WTC11 (cell line): ENCODE data around the gene ADGRG7. TPM values are rescaled to one million over a fixed set of nuclear protein-coding genes. Genes with fewer than 3 reads are reported as not detected.

ENCODE experiments used
- ATAC-seq: fragments of 200-7000 bp; cut with Tn5 transposase; 2 replicates; pipeline ENCODE4 v1.10.0; 2021; ENCODE audit warnings: mild to moderate bottlenecking, moderate library complexity
- CTCF ChIA-PET: fragments of 300-600 bp; sonication (Branson Sonifier 250); formaldehyde crosslinking; loops from one replicate; lab custom pipeline; 2021; ENCODE audit warnings: antibody characterized with exemption; lab: Charles Lee
- POLR2A ChIA-PET: fragments of 350-600 bp; sonication (Branson Sonifier 250); formaldehyde crosslinking; loops from one replicate; lab custom pipeline; 2021; ENCODE audit warnings: antibody characterized with exemption; lab: Charles Lee
- DNase-seq: peaks from one replicate; pipeline ENCODE4 v3.0.0; 2021; ENCODE audit warnings: low spot score
- H3K27ac Mint-ChIP-seq: 2 replicates; pipeline ENCODE4 v1.8.0; 2021; ENCODE audit warnings: mixed read lengths
- H3K27me3 Mint-ChIP-seq: 2 replicates; pipeline ENCODE4 v1.8.0; 2021; ENCODE audit warnings: low read depth, mild to moderate bottlenecking, moderate library complexity, mixed read lengths
- H3K36me3 Mint-ChIP-seq: 2 replicates; pipeline ENCODE4 v1.8.0; 2021; ENCODE audit warnings: mixed read lengths
- H3K4me1 Mint-ChIP-seq: 2 replicates; pipeline ENCODE4 v1.8.0; 2022; ENCODE audit warnings: mixed read lengths
- H3K4me3 Mint-ChIP-seq: 2 replicates; pipeline ENCODE4 v1.8.0; 2021; ENCODE audit warnings: mild to moderate bottlenecking, moderate library complexity, mixed read lengths
- H3K9me3 Mint-ChIP-seq: 2 replicates; pipeline ENCODE4 v1.8.0; 2021; ENCODE audit warnings: mixed read lengths
- AFF4 ChIP-seq: sonication (generic); formaldehyde crosslinking; IDR thresholded peaks from 2 replicates; pipeline ENCODE4 v1.8.1; 2023; ENCODE audit warnings: mild to moderate bottlenecking, missing genetic modification reagents, borderline replicate concordance
- AR ChIP-seq: fragments of 250-450 bp; sonication (Bioruptor Pico); IDR thresholded peaks from 2 replicates; pipeline ENCODE4 v1.9.0; 2021; ENCODE audit warnings: mild to moderate bottlenecking
- ATF6 ChIP-seq: sonication (generic); formaldehyde crosslinking; IDR thresholded peaks from 2 replicates; pipeline ENCODE4 v1.8.1; 2023; ENCODE audit warnings: mild to moderate bottlenecking, missing genetic modification reagents
- CREM ChIP-seq: sonication (generic); formaldehyde crosslinking; IDR thresholded peaks from 2 replicates; pipeline ENCODE4 v1.8.1; 2022; ENCODE audit warnings: mild to moderate bottlenecking, missing genetic modification reagents, moderate library complexity
- GRHL2 ChIP-seq: fragments of 250-450 bp; sonication (Bioruptor Pico); IDR thresholded peaks from 2 replicates; pipeline ENCODE4 v1.8.0; 2022; ENCODE audit warnings: mild to moderate bottlenecking, moderate library complexity; ENCODE audit not compliant: insufficient replicate concordance, severe bottlenecking
- GTF2I ChIP-seq: fragments of 250-450 bp; sonication (Bioruptor Pico); conservative IDR thresholded peaks from 2 replicates; pipeline ENCODE4 v1.4.0; 2021; ENCODE audit warnings: mild to moderate bottlenecking
- HMGA2 ChIP-seq: fragments of 250-450 bp; sonication (Bioruptor Pico); IDR thresholded peaks from 2 replicates; pipeline ENCODE4 v1.4.0; 2021; ENCODE audit warnings: mild to moderate bottlenecking, moderate library complexity
- HMGXB4 ChIP-seq: sonication (generic); formaldehyde crosslinking; IDR thresholded peaks from 2 replicates; pipeline ENCODE4 v1.8.1; 2023; ENCODE audit warnings: mild to moderate bottlenecking, moderate library complexity, missing genetic modification reagents
- JAZF1 ChIP-seq: fragments of 250-450 bp; sonication (Bioruptor Pico); IDR thresholded peaks from 2 replicates; pipeline ENCODE4 v1.9.0; 2021; ENCODE audit warnings: moderate library complexity, mild to moderate bottlenecking, inconsistent platforms
- PRDM15 ChIP-seq: sonication (generic); formaldehyde crosslinking; IDR thresholded peaks from 2 replicates; pipeline ENCODE4 v1.8.0; 2022; ENCODE audit warnings: missing genetic modification reagents
- PREB ChIP-seq: sonication (generic); formaldehyde crosslinking; IDR thresholded peaks from 2 replicates; pipeline ENCODE4 v1.8.1; 2022; ENCODE audit warnings: mild to moderate bottlenecking, missing genetic modification reagents, moderate library complexity, borderline replicate concordance
- SMAD4 ChIP-seq: sonication (generic); formaldehyde crosslinking; IDR thresholded peaks from 2 replicates; pipeline ENCODE4 v1.8.0; 2022; ENCODE audit warnings: mild to moderate bottlenecking, missing genetic modification reagents
- ZMAT4 ChIP-seq: fragments of 250-450 bp; sonication (Bioruptor Pico); IDR thresholded peaks from 2 replicates; pipeline ENCODE4 v1.9.0; 2021; ENCODE audit warnings: mild to moderate bottlenecking
- ZNF138 ChIP-seq: sonication (generic); formaldehyde crosslinking; conservative IDR thresholded peaks from 2 replicates; pipeline ENCODE4 v1.8.1; 2022; ENCODE audit warnings: mild to moderate bottlenecking, moderate library complexity, missing genetic modification reagents
- ZNF219 ChIP-seq: sonication (generic); formaldehyde crosslinking; IDR thresholded peaks from 2 replicates; pipeline ENCODE4 v1.8.0; 2023; ENCODE audit warnings: missing genetic modification reagents, mild to moderate bottlenecking, borderline replicate concordance
- total RNA-seq: library from RNA; stranded (reverse); gene quantifications from 3 replicates; pipeline ENCODE4 v1.2.3, GENCODE V29; 2021

Gene ADGRG7
- total RNA-seq, 1 experiment from 2014 or later = not detected

- TF ChIP-seq JAZF1 (CRISPR knock-in tag) (no peak), HMGA2 (CRISPR knock-in tag) (no peak), HMGXB4 (no peak), GRHL2 (CRISPR knock-in tag) (no peak), ZMAT4 (no peak), PREB (CRISPR knock-in tag) (no peak), ATF6 (CRISPR knock-in tag) (no peak), SMAD4 (no peak)
- TF ChIP-seq, all 79 proteins: peak for 0
Measured at GRCh38 chr3:100561459-100562158, 47.8 kb upstream of the ADGRG7 start (continued).

GRCh38 chr3:100562224-100562857 lies 47.1 kb upstream of the ADGRG7 start:
- Mint-ChIP-seq H3K27me3 (no peaks in the 10 kb centered on the region), H3K36me3 (no peaks in the 10 kb centered on the region), H3K4me3 (no peak overlapping the region), H3K9me3 (no peaks in the 10 kb centered on the region), H3K4me1 (peaks cover 23% of the 10 kb centered on the region), H3K27ac (no peak overlapping the region)
- DNase-seq = no peak
- ChIA-PET POLR2A (interaction anchor here (0.9 kb wide), 1 partner anchor 228 kb away, joined by 3 read pairs; the partner anchor contains the start of gene NIT2), CTCF (interaction anchor here (0.5 to 2.7 kb wide), 3 partner anchors 28 to 156 kb away, joined by 3 to 19 read pairs (median 3); no protein-coding TSS in a partner anchor)
- peak; percentile 50 for ATAC-seq
- TF ChIP-seq GTF2I (CRISPR knock-in tag) (no peak), PRDM15 (no peak), ZNF219 (CRISPR knock-in tag) (no peak), AR (CRISPR knock-in tag) (no peak), CREM (CRISPR knock-in tag) (no peak), AFF4 (no peak), ZNF138 (no peak)
